ENCODE results near the gene DEF6.
"Not testable (repeated sequence)": the region's sequence is repeated elsewhere in the genome, so short reads cannot be mapped to it uniquely, and the experiment has no call there.

DEF6 gene

GRCh38 chr6:35280903-35281302, 16.7 kb upstream of the DEF6 start:
- no peak for DNase-seq

GRCh38 chr6:35282472-35282871, 15.1 kb upstream of the DEF6 start:
- DNase-seq, result no peak

- DNase-seq, result no peak
These were observed 14.3 kb upstream of the DEF6 start for GRCh38 chr6:35283361-35283760.

- no peak for DNase-seq
These were observed 9.8 kb upstream of the DEF6 start for GRCh38 chr6:35287671-35288396.

- no peak for DNase-seq
These were observed 8.8 kb upstream of the DEF6 start for GRCh38 chr6:35288834-35289233.

GRCh38 chr6:35291491-35291890, 6.1 kb upstream of the DEF6 start:
- no peak for DNase-seq

- DNase-seq, result no peak
These were observed 5.1 kb upstream of the DEF6 start for GRCh38 chr6:35292494-35292893.

- no peak for DNase-seq
These were observed 3.9 kb upstream of the DEF6 start for GRCh38 chr6:35293681-35294080.

- DNase-seq, result peak; percentile 18
These were observed 3.2 kb upstream of the DEF6 start for GRCh38 chr6:35294308-35294945.

- DNase-seq, result no peak
These were observed 2.6 kb upstream of the DEF6 start for GRCh38 chr6:35295036-35295435.

- no peak for DNase-seq
These were observed 1.9 kb upstream of the DEF6 start for GRCh38 chr6:35295521-35296315.

- DNase-seq, result no peak
These were observed 552 bp upstream of the DEF6 start for GRCh38 chr6:35296931-35297600.

GRCh38 chr6:35298625-35299140, 1.1 kb downstream of the DEF6 start:
- DNase-seq, result no peak

GRCh38 chr6:35299674-35300073, 2.1 kb downstream of the DEF6 start:
- no peak for DNase-seq

- no peak for DNase-seq
These were observed 3.2 kb downstream of the DEF6 start for GRCh38 chr6:35300848-35301247.

GRCh38 chr6:35302604-35303241, 5.1 kb downstream of the DEF6 start:
- no peak for DNase-seq

- DNase-seq, result no peak
These were observed 6.7 kb downstream of the DEF6 start for GRCh38 chr6:35304299-35304698.

GRCh38 chr6:35305117-35305516, 7.5 kb downstream of the DEF6 start:
- DNase-seq, result no peak

GRCh38 chr6:35307138-35307537, 9.5 kb downstream of the DEF6 start:
- not testable (repeated sequence) for DNase-seq

GRCh38 chr6:35308543-35308942, 10.9 kb downstream of the DEF6 start:
- not testable (repeated sequence) for DNase-seq

- DNase-seq, result no peak
These were observed 12.1 kb downstream of the DEF6 start for GRCh38 chr6:35309611-35310264.

- no peak for DNase-seq
These were observed 12.7 kb downstream of the DEF6 start for GRCh38 chr6:35310265-35310831.

Data from NCI-H774 (cell line).